Mesendoderm (in vitro differentiated cells): Measurements from ENCODE around the gene CSRNP3.

Source experiments
- DNase-seq: peaks from one replicate; pipeline ENCODE4 v3.0.0; 2013
- H2AK5ac ChIP-seq: 2 replicates; pipeline ENCODE4 v1.6.1; 2013; ENCODE audit warnings: low read length, inconsistent platforms
- H2BK120ac ChIP-seq: 2 replicates; pipeline ENCODE4 v1.6.1; 2013; ENCODE audit warnings: low read depth, mild to moderate bottlenecking, low read length, moderate library complexity, mixed read lengths
- H2BK15ac ChIP-seq: replicated peaks from 2 replicates; pipeline ENCODE4 v1.6.1; 2013; ENCODE audit warnings: low read depth, mild to moderate bottlenecking, moderate library complexity
- H2BK5ac ChIP-seq: 2 replicates; pipeline ENCODE4 v1.6.1; 2013; ENCODE audit warnings: low read length, inconsistent platforms
- H3K18ac ChIP-seq: 2 replicates; pipeline ENCODE4 v1.6.1; 2013; ENCODE audit warnings: mild to moderate bottlenecking, low read length, mixed read lengths
- H3K23ac ChIP-seq: one replicate; pipeline ENCODE4 v1.6.1; 2013; ENCODE audit warnings: low read length
- H3K27ac ChIP-seq: 2 replicates; pipeline ENCODE4 v1.5.1; 2013; ENCODE audit warnings: low read depth, mild to moderate bottlenecking, inconsistent platforms, low read length, moderate library complexity
- H3K27me3 ChIP-seq: 2 replicates; pipeline ENCODE4 v1.6.1; 2013; ENCODE audit warnings: low read length, control low read depth, mild to moderate bottlenecking, inconsistent platforms; ENCODE audit not compliant: insufficient read depth, poor library complexity
- H3K36me3 ChIP-seq: 2 replicates; pipeline ENCODE4 v1.6.1; 2013; ENCODE audit warnings: low read length, inconsistent platforms; ENCODE audit not compliant: control insufficient read depth, insufficient read depth
- H3K4ac ChIP-seq: one replicate; pipeline ENCODE4 v1.6.1; 2013; ENCODE audit warnings: low read depth, mild to moderate bottlenecking, low read length, moderate library complexity
- H3K4me1 ChIP-seq: 2 replicates; pipeline ENCODE4 v1.6.1; 2013; ENCODE audit warnings: low read depth, low read length, inconsistent platforms; ENCODE audit not compliant: control insufficient read depth
- H3K4me2 ChIP-seq: 2 replicates; pipeline ENCODE4 v1.6.1; 2013; ENCODE audit warnings: low read length
- H3K4me3 ChIP-seq: 2 replicates; pipeline ENCODE4 v1.5.1; 2013; ENCODE audit warnings: mild to moderate bottlenecking, low read length
- H3K56ac ChIP-seq: one replicate; pipeline ENCODE4 v1.6.1; 2013; ENCODE audit warnings: low read length
- H3K79me1 ChIP-seq: 2 replicates; pipeline ENCODE4 v1.6.1; 2013; ENCODE audit warnings: low read length, inconsistent platforms
- H3K79me2 ChIP-seq: 2 replicates; pipeline ENCODE4 v1.6.1; 2013; ENCODE audit warnings: mild to moderate bottlenecking, low read length; ENCODE audit not compliant: control insufficient read depth, insufficient read depth
- H3K9ac ChIP-seq: 2 replicates; pipeline ENCODE4 v1.6.1; 2013; ENCODE audit warnings: low read length, inconsistent platforms
- H4K5ac ChIP-seq: one replicate; pipeline ENCODE4 v1.6.1; 2013; ENCODE audit warnings: low read length
- H4K8ac ChIP-seq: one replicate; pipeline ENCODE4 v1.6.1; 2013; ENCODE audit warnings: low read depth, mild to moderate bottlenecking, control low read depth, low read length, moderate library complexity
- WGBS: extraction: QIAGEN DNeasy Blood & Tissue Kit; methylation state at CpG from one replicate; pipeline ENCODE4 v1.1.7; 2013; ENCODE audit warnings: low lambda C conversion rate, missing lambda C conversion rate; ENCODE audit not compliant: insufficient coverage; ENCODE audit errors: extremely low coverage; 5-methylcytosine and 5-hydroxymethylcytosine counted together

CSRNP3 gene

GRCh38 chr2:165549619-165550018, 80.1 kb downstream of the CSRNP3 start:
- no peak overlapping the region for H4K5ac ChIP-seq
- H3K23ac ChIP-seq: no peak overlapping the region
- no peak overlapping the region for H3K18ac ChIP-seq
- H3K36me3 ChIP-seq: no peaks in the 10 kb centered on the region
- H2BK120ac ChIP-seq: no peak overlapping the region
- no peak overlapping the region for H4K8ac ChIP-seq
- no peaks in the 10 kb centered on the region for H3K79me1 ChIP-seq
- no peak overlapping the region for H3K56ac ChIP-seq
- no peak overlapping the region for H2AK5ac ChIP-seq
- no peak overlapping the region for H2BK5ac ChIP-seq
- H3K79me2 ChIP-seq: no peaks in the 10 kb centered on the region
- H3K27me3 ChIP-seq: no peaks in the 10 kb centered on the region
- no peak overlapping the region for H3K4me2 ChIP-seq
- no peaks in the 10 kb centered on the region for H3K4me1 ChIP-seq
- H3K9ac ChIP-seq: no peak overlapping the region
- no peak overlapping the region for H3K27ac ChIP-seq
- WGBS: no CpG with 5 or more reads among the region's 1 CpG
- no peak overlapping the region for H3K4ac ChIP-seq
- H2BK15ac ChIP-seq: no peak overlapping the region
- no peak overlapping the region for H3K4me3 ChIP-seq
- DNase-seq: no peak

GRCh38 chr2:165558832-165559231, 89.3 kb downstream of the CSRNP3 start:
- WGBS: no CpG with 5 or more reads among the region's 2 CpGs
- H3K4me1 ChIP-seq: peaks cover 4% of the 10 kb centered on the region
- H3K56ac ChIP-seq: no peak overlapping the region
- H3K79me1 ChIP-seq: no peaks in the 10 kb centered on the region
- H3K4ac ChIP-seq: no peak overlapping the region
- no peak overlapping the region for H3K18ac ChIP-seq
- H4K8ac ChIP-seq: no peak overlapping the region
- no peak overlapping the region for H3K4me2 ChIP-seq
- H3K9ac ChIP-seq: no peak overlapping the region
- no peaks in the 10 kb centered on the region for H3K27me3 ChIP-seq
- no peak overlapping the region for H3K23ac ChIP-seq
- H2BK15ac ChIP-seq: no peak overlapping the region
- H3K4me3 ChIP-seq: no peak overlapping the region
- H3K27ac ChIP-seq: no peak overlapping the region
- no peak for DNase-seq
- no peaks in the 10 kb centered on the region for H3K36me3 ChIP-seq
- H4K5ac ChIP-seq: no peak overlapping the region
- H2BK5ac ChIP-seq: no peak overlapping the region
- no peak overlapping the region for H2AK5ac ChIP-seq
- H2BK120ac ChIP-seq: no peak overlapping the region
- no peaks in the 10 kb centered on the region for H3K79me2 ChIP-seq

GRCh38 chr2:165560377-165560988, 91.0 kb downstream of the CSRNP3 start:
- H3K4me3 ChIP-seq: no peak overlapping the region
- WGBS: no CpG with 5 or more reads among the region's 4 CpGs

GRCh38 chr2:165561516-165561915, 92.0 kb downstream of the CSRNP3 start:
- H2BK15ac ChIP-seq: no peak overlapping the region
- H3K36me3 ChIP-seq: no peaks in the 10 kb centered on the region

More at GRCh38 chr2:165560377-165560988, 91.0 kb downstream of the CSRNP3 start:
- DNase-seq: peak; percentile 73
- Histone ChIP-seq H2BK120ac (no peak overlapping the region), H3K27ac (no peak overlapping the region), H3K56ac (no peak overlapping the region), H3K4ac (no peak overlapping the region), H3K4me1 (peaks cover 4% of the 10 kb centered on the region), H3K79me2 (no peaks in the 10 kb centered on the region), H3K4me2 (no peak overlapping the region), H3K79me1 (no peaks in the 10 kb centered on the region), H3K18ac (no peak overlapping the region), H3K36me3 (no peaks in the 10 kb centered on the region), H2BK5ac (no peak overlapping the region), H3K9ac (no peak overlapping the region), H4K8ac (no peak overlapping the region), H3K23ac (no peak overlapping the region), H4K5ac (no peak overlapping the region), H2AK5ac (no peak overlapping the region), H2BK15ac (no peak overlapping the region), H3K27me3 (no peaks in the 10 kb centered on the region)

GRCh38 chr2:165562233-165562632, 92.7 kb downstream of the CSRNP3 start:
- Histone ChIP-seq H3K18ac (no peak overlapping the region), H3K56ac (no peak overlapping the region), H2BK15ac (no peak overlapping the region), H3K4me3 (no peak overlapping the region), H4K8ac (no peak overlapping the region), H3K27me3 (no peaks in the 10 kb centered on the region), H3K27ac (no peak overlapping the region), H3K4ac (no peak overlapping the region), H3K4me2 (no peak overlapping the region), H2AK5ac (no peak overlapping the region), H3K9ac (no peak overlapping the region), H3K23ac (no peak overlapping the region), H3K4me1 (peaks cover 4% of the 10 kb centered on the region), H3K36me3 (no peaks in the 10 kb centered on the region), H4K5ac (no peak overlapping the region), H2BK120ac (no peak overlapping the region), H3K79me2 (no peaks in the 10 kb centered on the region), H2BK5ac (no peak overlapping the region), H3K79me1 (no peaks in the 10 kb centered on the region)
- DNase-seq: no peak

More at GRCh38 chr2:165561516-165561915, 92.0 kb downstream of the CSRNP3 start:
- H3K27ac ChIP-seq: no peak overlapping the region
- no CpG with 5 or more reads among the region's 1 CpG for WGBS
- no peak overlapping the region for H2AK5ac ChIP-seq
- no peaks in the 10 kb centered on the region for H3K79me2 ChIP-seq
- peaks cover 4% of the 10 kb centered on the region for H3K4me1 ChIP-seq
- no peak overlapping the region for H4K8ac ChIP-seq
- H3K9ac ChIP-seq: no peak overlapping the region
- H3K4me3 ChIP-seq: no peak overlapping the region
- H2BK5ac ChIP-seq: no peak overlapping the region
- H3K4me2 ChIP-seq: no peak overlapping the region
- DNase-seq: no peak
- H2BK120ac ChIP-seq: no peak overlapping the region
- no peaks in the 10 kb centered on the region for H3K27me3 ChIP-seq
- no peak overlapping the region for H3K4ac ChIP-seq
- H3K18ac ChIP-seq: no peak overlapping the region
- H3K56ac ChIP-seq: no peak overlapping the region
- no peaks in the 10 kb centered on the region for H3K79me1 ChIP-seq
- H4K5ac ChIP-seq: no peak overlapping the region
- no peak overlapping the region for H3K23ac ChIP-seq
